NOMO-1 (cell line): ENCODE data around the gene PM20D2.
A peak's percentile ranks its signal among the peaks of the same experiment; 100 is the strongest.
"Not testable (repeated sequence)": the region's sequence is repeated elsewhere in the genome, so short reads cannot be mapped to it uniquely, and the experiment has no call there.

Source experiments
- DNase-seq, 2 experiments: peaks; one replicate each; lab custom pipeline; 2025; ENCODE audit not compliant: unreplicated experiment in 2 of 2; lab: John Stamatoyannopoulos, UW

Gene PM20D2, protein sequence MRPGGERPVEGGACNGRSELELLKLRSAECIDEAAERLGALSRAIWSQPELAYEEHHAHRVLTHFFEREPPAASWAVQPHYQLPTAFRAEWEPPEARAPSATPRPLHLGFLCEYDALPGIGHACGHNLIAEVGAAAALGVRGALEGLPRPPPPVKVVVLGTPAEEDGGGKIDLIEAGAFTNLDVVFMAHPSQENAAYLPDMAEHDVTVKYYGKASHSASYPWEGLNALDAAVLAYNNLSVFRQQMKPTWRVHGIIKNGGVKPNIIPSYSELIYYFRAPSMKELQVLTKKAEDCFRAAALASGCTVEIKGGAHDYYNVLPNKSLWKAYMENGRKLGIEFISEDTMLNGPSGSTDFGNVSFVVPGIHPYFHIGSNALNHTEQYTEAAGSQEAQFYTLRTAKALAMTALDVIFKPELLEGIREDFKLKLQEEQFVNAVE

DNA sequence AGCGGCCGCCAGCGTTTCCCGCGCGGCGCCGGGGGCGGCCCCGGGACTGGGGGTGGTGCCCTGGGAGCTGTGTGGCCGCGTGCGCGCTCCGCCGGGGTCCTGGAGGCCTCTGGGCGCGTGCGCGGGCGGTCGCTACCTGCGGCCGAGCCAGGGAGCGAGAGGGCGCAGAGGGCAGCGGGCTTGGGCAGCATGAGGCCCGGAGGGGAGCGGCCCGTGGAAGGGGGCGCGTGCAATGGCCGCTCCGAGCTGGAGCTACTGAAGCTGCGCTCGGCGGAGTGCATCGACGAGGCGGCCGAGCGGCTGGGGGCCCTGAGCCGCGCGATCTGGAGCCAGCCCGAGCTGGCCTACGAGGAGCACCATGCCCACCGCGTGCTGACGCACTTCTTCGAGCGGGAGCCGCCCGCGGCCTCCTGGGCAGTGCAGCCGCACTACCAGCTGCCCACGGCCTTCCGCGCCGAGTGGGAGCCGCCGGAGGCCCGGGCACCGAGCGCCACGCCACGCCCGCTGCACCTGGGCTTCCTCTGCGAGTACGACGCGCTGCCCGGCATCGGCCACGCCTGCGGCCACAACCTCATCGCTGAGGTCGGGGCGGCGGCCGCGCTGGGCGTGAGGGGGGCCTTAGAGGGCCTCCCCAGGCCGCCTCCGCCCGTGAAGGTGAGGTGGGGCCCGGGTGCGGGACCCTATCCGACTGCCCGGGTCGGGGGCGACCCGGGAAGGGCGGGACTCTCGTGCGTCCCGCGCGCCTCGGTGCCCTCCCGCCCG is at the start of gene PM20D2:
PM20D2 (plus strand) TSS at position 100 of the 762 bp plus-strand sequence; CDS start at position 190, 90 bp downstream.
- peak; percentile 68 to 72 for DNase-seq

DNA sequence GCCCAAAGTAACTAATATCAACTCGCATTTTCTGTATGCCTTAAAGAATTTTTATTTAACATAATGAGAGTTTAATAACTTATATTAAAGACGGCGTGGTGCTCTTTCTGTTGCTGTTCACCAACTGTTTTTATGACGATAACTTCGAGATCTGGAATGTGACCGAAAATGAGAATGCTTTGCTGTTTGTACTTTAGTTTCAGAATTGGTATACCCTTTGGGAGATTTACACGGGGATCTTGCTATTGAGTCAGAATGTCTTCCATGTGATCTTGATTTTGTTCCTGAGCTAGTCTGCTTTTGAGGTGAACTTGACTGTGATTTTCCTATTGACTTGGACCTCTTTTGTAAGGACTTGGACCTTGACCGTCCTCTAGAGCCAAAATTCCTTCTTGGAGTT is 47.4 kb upstream of the PM20D2 start:
- no peak for DNase-seq

DNA sequence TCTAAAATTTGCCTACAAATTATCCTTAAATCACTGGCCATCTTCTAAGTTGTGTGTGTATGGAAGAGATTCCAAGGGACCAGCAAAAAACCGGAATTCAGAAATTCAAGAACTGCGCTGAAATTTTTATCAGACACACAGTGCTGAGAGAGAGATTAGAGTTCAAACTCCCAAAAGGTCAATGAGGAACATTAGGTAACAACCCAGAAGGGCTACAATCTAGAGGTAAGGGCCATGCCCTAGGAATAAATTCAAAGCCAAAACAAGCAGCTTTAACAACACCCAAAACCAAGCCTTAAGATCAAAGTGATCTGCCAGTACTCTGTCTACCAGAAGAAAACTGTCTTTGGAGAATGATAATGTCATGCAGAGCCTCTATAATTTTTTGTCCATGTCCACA is 45.7 kb upstream of the PM20D2 start:
- no peak for DNase-seq

DNA sequence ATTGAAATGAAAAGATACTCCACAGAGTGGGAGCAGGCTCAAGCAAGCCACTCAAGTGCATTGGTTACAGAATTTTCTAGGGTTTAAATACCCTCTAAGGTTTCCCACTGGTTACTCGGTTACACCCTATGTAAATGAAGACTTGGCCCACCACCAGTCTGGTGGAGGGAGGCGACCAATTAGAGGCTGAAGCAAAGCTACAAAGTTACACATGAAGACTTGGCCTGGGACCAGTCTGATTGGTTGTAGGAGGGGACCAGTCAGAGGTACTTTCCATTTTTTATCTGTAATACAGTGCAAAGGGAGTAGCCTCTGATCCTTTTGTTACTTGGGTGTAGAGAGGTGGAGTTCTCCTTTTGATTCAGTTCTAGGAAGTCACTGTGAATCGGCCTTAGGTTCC is 35.6 kb upstream of the PM20D2 start:
- DNase-seq = no peak

DNA sequence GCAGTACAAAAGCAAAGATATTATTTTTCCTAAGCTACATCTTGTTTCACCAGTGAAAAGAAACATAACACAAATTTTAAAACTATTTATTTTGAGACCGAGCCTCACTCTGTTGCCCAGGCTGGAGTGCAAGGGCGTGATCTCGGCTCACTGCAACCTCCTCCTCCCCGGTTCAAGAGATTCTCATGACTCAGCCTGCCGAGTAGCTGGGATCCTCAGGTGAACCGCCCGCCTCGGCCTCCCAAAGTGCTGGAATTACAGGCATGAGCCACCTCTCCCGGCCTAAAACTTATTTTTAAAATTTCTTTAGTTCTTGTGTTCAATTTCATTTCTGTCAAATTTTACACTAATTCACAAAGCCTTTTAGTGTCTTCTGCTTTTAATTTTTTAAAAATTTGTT is 33.9 kb upstream of the PM20D2 start:
- no peak for DNase-seq

DNA sequence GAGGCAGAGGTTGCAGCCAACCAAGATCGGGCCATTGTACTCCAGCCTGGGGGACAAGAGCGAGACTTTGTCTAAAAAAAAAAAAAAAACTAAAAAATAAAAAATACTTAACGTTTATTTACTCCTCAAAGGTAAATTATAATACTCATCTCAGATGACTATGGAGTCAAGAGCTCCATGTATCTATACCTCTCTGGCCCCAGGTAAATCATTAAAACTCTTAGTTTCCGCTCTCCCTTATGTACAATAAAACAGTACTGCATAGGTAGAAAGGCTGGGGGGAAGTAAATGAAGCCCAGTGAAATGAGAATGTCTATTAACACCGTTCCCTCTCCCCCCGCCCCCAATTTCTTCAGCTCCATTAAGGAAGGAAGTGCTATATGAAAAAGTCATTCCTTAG is 29.2 kb upstream of the PM20D2 start:
- DNase-seq = no peak

DNA sequence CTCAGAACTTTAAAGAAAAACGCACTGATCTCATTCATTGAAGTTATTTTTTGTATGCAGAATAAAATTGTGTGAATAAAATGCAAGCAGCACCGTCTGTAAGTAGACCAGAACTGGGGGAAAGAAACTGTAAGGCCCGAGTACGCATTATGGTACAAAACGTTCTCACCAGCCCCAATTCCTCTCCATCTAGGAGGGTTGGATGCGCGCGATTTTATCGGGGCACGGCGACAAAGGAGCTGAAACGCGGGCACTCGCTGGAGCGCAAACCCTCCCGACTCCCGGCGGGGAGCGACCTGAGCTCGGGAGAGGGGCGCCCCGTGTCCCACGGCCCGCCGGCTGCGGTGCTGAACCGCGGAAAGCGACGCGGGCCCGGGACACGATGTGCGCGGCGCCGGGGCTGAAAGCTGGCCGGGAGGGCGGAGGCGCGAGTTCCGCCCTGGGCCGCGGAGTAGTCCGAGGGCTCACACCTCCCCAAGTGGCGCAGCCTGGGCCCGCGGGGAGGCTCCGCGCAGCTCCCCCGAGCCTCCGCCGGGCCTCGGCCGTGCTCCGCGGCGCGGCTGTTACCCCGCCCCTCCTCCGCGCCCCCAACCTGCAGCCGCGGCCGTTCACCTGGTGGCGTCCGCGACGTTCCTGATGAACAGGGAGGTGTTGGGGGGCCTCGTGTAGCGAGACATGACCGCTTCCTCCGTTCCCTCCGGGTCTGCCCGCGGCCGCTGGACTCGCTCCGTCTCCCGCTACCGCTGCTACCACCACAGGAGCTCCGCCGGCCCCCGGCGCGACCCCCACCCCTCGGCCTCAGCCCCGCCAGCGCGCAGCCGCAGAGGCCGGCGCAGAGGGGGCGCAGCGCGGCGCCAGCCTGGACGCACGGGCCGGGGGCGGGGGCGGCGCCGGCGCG is 28.4 kb upstream of the PM20D2 start, which contains the start of gene SRSF12:
SRSF12 (minus strand) TSS at position 861 of the 898 bp plus-strand sequence; CDS start at position 677, 184 bp downstream.
- peak; percentile 27 to 48 for DNase-seq

DNA sequence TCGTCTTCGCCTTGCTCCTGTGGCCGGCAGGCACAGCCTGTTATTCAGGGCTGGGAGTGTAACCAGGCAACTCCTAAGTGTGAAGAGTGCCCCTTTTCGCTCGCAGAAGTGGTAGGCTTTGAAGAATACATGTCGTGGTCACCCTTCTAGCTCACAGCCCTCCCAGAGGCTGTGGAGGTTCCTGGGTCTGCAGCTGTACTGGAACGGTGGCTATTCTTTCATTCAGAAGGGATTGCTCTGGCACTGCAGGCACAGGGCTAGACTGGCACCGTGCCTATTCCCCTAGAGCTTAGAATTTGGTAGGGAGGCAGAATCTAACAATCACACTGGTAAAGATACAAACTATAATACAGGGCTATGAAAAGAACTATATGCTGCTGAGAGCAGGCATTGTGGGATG is 26.9 kb upstream of the PM20D2 start:
- no peak for DNase-seq

DNA sequence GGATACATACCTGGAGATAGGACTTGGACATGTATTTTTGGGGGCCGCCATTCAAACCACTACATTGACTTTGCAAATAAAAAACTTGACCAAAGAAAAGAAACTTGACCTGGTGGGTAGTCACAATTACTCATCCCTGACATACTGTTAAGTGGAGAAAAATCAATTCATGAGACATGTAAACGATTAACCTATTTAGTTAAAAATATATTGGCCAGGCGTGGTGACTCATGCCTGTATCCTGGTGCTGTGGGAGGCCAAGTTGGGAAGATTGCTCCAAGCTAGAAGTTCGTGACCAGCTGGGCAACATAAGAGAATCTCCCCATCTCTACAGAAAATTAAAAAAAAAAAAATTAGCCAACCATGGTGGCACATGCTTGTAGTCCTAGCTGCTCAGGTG is 25.5 kb upstream of the PM20D2 start:
- DNase-seq = no peak

DNA sequence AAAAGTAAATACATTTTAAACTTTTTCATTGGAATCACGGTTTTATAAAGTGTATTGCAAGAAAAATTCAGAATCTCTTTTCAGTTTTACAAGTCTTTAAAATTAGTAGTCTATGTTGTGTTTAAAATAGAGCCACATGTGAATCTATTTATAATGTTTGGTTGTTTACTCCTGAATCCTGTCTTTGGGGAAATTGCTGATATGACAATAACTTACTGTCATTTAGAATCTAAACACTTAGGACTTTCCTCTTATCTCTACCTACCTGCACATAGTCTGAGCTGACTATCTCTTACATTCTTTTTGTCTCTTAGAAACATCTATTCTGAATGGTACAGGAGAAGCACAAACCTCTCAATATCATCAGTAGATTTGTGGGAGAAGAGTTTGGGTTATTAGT is 23.9 kb upstream of the PM20D2 start:
- no peak for DNase-seq

DNA sequence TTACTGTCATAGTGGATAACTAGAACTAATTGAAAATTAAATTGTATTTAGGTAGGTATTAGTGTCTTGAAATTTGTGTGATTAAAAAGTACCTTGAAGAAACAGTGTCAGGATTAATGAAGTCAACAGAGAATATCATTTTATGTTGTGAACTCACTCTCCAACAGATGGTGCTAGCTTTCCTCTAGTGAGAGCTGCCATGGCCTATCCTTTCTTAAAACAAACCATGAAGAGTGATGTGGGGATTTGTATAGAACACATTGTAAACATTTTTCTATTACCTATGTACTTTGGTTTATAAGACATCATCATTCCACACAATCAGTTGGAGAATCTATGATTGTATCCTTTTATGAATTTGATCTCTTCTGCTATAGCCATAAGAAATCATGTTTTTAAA is 23.2 kb upstream of the PM20D2 start:
- peak in 1 of 2 experiments; percentile 69 for DNase-seq

DNA sequence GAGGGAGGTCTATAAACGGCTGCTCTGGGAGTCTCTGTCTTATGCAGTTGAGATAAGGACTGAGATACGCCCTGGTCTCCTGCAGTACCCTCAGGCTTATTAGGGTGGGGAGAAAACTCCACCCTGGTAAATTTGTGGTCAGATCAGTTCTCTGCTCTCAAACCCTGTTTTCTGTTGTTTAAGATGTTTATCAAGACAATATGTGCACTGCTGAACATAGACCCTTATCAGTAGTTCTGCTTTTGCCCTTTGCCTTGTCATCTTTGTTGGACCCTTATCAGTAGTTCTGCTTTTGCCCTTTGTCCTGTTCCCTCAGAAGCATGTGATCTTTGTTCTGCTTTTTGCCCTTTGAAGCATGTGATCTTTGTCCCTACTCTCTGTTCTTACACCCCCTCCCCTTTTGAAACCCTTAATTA is 17.6 kb upstream of the PM20D2 start:
- DNase-seq = not testable (repeated sequence)

DNA sequence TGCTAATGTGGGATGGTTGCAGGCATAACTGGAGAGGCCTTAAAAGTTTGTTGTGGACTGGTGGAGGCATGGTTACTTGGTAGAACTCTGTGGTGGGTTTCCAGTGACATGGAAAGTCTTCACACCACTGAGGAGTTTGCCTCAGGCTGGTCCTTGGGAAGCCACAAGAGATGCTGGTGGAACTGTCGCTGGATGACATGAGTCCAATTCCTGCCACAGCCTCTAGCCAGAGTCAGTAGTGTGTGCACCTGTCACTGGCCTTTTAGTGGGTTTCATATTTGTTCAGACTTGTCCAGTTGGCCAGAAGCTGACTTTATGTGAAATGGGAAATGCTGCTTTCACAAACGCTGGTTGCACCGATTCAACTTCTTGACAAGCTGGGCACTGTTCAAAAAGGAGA is 14.3 kb upstream of the PM20D2 start:
- DNase-seq = no peak

DNA sequence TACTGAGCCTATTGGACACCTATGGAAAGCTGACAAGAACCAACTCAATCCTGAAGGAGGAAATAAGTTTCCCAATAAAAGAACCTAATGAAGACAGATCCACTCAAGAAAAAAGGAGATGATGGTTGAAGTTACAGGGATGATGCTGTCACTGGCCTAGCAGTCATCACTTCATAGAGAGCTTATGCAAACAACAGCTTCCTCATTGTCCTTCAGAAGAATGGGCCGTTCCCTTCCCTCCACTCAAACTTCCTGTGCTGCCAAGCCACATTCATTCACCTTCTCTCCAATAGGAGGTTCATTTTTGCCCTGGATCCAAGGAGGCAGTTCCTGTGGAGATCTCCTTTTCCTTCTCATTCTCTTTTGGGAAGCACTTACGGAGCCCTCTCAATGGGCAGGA is 13.8 kb upstream of the PM20D2 start:
- DNase-seq = no peak

DNA sequence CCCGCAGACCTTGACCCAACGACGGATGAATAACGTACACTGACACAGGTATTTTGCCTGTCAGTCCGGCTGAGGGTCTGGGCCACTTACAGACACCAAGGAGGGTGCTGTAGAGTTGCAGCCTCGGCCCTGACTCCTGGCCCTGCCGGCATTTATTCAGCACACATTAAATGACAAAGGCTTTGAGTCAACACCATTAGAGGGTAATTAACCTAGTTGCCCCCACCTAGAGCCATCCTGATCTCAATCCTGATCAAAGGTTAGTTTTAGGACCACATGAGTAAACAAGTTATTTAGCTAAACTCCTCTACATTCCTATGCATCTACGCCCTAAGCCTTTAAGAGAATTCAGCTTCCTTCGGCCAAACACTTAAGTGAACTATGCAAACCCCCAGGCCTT is 11.9 kb upstream of the PM20D2 start:
- DNase-seq = no peak

DNA sequence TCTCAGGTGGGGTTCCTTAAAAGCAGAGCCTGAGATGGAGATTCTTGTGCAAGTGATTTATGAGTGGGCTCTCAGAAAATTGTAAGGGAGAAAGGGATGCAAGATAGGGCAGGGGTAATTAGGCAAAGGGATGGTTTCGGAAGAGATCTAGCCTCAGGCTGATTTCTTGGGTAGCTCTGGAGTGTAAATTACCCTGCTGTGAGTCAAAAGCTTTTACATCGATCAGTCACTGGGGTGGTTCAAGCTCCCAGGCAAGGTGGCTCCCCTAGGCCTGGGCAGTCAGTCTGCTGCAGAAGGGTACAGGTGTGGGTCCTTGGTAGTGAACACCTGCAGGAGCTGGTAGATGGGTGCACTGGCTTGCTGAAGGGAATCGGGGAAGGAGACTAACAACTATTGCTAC is 11.1 kb upstream of the PM20D2 start:
- DNase-seq = no peak

DNA sequence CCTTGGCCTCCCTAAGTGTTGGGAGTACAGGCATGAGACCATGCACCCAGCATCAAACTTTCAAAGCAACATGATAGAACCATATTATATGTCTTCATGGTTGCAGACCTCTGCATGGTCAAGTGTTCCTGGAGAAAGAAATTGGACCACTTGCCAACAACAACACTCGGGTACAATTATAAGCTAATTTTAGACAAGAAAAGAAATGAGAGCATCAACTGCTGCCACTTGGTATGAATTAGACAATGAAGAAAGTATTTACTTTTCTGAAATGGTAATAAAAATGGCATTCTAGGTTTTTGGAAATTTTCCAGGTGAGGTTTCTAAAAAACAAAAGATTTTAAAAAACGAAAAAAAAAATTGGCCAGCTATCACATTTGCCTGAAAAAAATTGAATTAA is 7.7 kb upstream of the PM20D2 start:
- DNase-seq = no peak

DNA sequence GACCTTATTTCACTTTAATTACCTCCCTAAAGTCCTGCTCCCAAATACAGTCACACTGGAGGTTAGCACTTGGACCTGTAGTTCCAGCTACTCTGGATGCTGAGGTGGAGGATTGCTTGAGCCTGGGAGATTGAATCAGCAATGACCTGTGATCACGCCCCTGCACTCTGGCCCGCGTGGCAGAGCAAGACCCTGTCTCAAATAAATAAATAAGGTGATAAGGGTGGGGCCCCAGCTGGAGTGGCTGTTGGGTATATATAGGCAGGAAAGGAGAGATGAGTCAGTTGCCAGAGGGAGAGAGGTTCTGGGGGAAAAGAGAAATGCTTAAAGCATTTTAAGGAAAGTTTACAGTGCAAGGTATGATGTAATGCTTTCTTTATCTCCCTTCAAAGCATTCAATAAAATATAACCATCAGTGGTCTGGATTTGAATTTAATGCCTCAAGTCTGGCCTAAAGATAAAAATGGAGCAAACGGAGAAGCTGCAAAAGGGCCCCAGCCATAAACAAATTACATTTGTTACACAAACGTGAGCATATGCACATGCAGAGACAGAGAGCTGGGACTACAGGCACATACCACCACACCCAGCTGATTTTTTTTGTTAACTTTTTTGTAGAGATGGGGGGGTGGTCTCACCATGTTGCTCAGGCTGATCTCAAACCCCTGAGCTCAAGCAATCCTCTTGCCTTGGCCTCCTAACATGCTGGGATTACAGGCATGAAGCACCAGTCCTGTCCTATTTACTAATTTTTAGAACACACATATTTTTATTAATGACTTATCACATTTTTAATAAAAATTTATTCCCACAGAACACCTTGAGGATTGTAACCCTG is 6.1 kb upstream of the PM20D2 start:
- DNase-seq = no peak

DNA sequence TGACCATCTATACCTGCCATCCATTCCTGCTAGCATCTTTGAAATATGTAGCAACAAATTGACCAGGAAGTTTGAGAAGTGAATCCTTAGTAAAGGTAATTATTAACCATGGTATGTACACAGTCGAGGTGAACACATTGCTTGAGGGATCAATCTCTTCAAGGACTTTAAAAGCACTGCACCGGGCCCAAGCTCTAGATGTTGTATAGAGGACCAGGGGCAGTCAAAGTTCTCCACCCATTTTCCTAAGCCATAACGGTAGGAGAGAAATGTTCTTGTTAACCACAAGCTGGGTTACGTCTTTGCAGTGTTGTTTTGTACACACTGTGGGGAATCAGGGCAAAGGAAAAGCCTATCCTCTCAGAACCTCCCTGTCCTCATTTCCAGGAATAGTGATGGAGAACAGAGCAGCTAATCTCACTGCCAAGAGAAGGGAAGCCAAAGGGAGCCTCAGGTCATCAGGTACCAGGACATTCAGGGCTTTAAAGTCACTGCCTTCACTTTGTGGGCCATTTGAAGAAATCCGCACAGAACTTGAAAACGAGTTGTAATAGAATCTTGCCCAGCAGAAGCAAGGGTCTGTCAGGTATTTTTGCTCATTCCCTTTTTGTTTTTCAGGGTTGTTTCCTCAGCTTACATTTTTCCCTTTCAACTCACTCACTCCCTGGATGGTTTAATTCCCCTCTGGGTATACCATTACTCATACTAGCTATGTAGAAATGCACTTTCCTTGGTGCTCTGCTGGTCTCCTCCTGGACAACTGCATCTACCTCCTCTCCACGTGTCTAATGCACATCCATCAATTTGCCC is 5.3 kb upstream of the PM20D2 start:
- no peak for DNase-seq
